AG09309 (cell line): ENCODE data around the gene SERPINA6.

Experiments
- DNase-seq: peaks from one replicate; pipeline ENCODE4 v3.0.0-alpha.2; 2010; ENCODE audit warnings: low read depth
- H3K4me3 ChIP-seq: 2 replicates; pipeline ENCODE4 v1.5.1; 2011; ENCODE audit warnings: mild to moderate bottlenecking, low read depth, low read length, moderate library complexity; ENCODE audit not compliant: control insufficient read depth
- CTCF ChIP-seq: IDR thresholded peaks from 2 replicates; pipeline ENCODE4 v1.5.1; 2011; ENCODE audit warnings: mild to moderate bottlenecking, low read depth, low read length, inconsistent platforms; ENCODE audit not compliant: insufficient read depth, control insufficient read depth; ENCODE audit errors: missing control alignments

The SERPINA6 gene

GRCh38 chr14:94329857-94330256 is 6.7 kb upstream of the SERPINA6 start:
- H3K4me3 ChIP-seq: no peak overlapping the region
- TF ChIP-seq CTCF: no peak
- DNase-seq: no peak

- DNase-seq: no peak
- H3K4me3 ChIP-seq: no peak overlapping the region
- no peak for TF ChIP-seq CTCF
Observed at GRCh38 chr14:94328196-94328595, 5.1 kb upstream of the SERPINA6 start.

GRCh38 chr14:94321421-94322271 is 1.5 kb downstream of the SERPINA6 start:
- no peak for TF ChIP-seq CTCF
- H3K4me3 ChIP-seq: no peak overlapping the region
- no peak for DNase-seq

GRCh38 chr14:94320243-94320642 is 2.9 kb downstream of the SERPINA6 start:
- no peak overlapping the region for H3K4me3 ChIP-seq
- no peak for TF ChIP-seq CTCF
- no peak for DNase-seq

GRCh38 chr14:94317259-94317658 is 5.9 kb downstream of the SERPINA6 start:
- no peak for TF ChIP-seq CTCF
- no peak overlapping the region for H3K4me3 ChIP-seq
- DNase-seq: no peak

GRCh38 chr14:94316692-94317091 is 6.4 kb downstream of the SERPINA6 start:
- H3K4me3 ChIP-seq: no peak overlapping the region
- TF ChIP-seq CTCF: no peak
- DNase-seq: no peak

- no peak overlapping the region for H3K4me3 ChIP-seq
- DNase-seq: no peak
- TF ChIP-seq CTCF: no peak
Observed at GRCh38 chr14:94314890-94315289, 8.2 kb downstream of the SERPINA6 start.
